IPS-18a (cell line): ENCODE results near the gene C1orf94.

ENCODE experiments used
- H3K27ac ChIP-seq: one replicate; pipeline ENCODE4 v1.5.1; 2013; ENCODE audit warnings: low read length
- H3K27me3 ChIP-seq: one replicate; pipeline ENCODE4 v1.6.1; 2013; ENCODE audit warnings: mild to moderate bottlenecking, low read length; ENCODE audit not compliant: control insufficient read depth, insufficient read depth
- H3K36me3 ChIP-seq: one replicate; pipeline ENCODE4 v1.6.1; 2013; ENCODE audit warnings: low read depth, low read length; ENCODE audit not compliant: control insufficient read depth
- H3K4me1 ChIP-seq: one replicate; pipeline ENCODE4 v1.6.1; 2013; ENCODE audit warnings: low read depth, low read length; ENCODE audit not compliant: control insufficient read depth
- H3K4me3 ChIP-seq: one replicate; pipeline ENCODE4 v1.5.1; 2013; ENCODE audit warnings: low read length
- H3K9ac ChIP-seq: one replicate; pipeline ENCODE4 v1.6.1; 2013; ENCODE audit warnings: mild to moderate bottlenecking, low read length, moderate library complexity
- H3K9me3 ChIP-seq: one replicate; pipeline ENCODE4 v1.6.1; 2013; ENCODE audit warnings: low read depth, low read length; ENCODE audit not compliant: control insufficient read depth

The C1orf94 gene

GRCh38 chr1:34144766-34145165, 31.9 kb upstream of the C1orf94 start:
- H3K9ac ChIP-seq, result no peak overlapping the region
- no peak overlapping the region for H3K4me3 ChIP-seq
- no peaks in the 10 kb centered on the region for H3K9me3 ChIP-seq
- peaks cover 4% of the 10 kb centered on the region for H3K36me3 ChIP-seq
- no peak overlapping the region for H3K27ac ChIP-seq
- H3K4me1 ChIP-seq, result peaks cover 25% of the 10 kb centered on the region
- H3K27me3 ChIP-seq, result no peaks in the 10 kb centered on the region

DNA sequence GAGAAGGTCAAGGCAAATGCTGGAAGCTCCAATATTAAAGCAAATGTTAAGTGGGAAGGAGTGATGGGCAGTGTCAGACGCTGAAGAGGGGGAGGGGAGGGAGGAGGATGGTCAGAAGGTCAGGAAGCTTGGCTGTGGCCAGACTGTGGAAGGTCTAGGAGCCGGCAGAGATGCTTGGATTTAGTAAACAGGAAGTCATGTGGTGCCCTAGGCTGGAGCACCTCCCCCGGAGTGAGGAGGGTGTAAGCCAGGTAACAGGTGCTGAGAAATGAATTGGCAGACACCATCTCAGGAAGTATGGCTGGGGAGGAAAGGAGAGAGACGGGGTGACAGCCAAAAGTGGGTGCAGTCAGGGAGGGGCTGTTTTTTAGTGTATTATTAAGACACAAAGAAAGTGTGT, 29.4 kb upstream of the C1orf94 start:
- Histone ChIP-seq H3K9ac (no peak overlapping the region), H3K4me1 (peaks cover 18% of the 10 kb centered on the region), H3K4me3 (no peak overlapping the region), H3K27ac (no peak overlapping the region), H3K36me3 (peaks cover 4% of the 10 kb centered on the region), H3K9me3 (no peaks in the 10 kb centered on the region), H3K27me3 (no peaks in the 10 kb centered on the region)

- Histone ChIP-seq H3K27ac (no peak overlapping the region), H3K27me3 (no peaks in the 10 kb centered on the region)
Observed at GRCh38 chr1:34149501-34149900, 27.2 kb upstream of the C1orf94 start.

GRCh38 chr1:34153246-34153645, 23.5 kb upstream of the C1orf94 start:
- Histone ChIP-seq H3K4me3 (no peak overlapping the region), H3K27ac (no peak overlapping the region), H3K36me3 (no peaks in the 10 kb centered on the region), H3K9ac (no peak overlapping the region), H3K4me1 (peaks cover 12% of the 10 kb centered on the region), H3K27me3 (no peaks in the 10 kb centered on the region), H3K9me3 (no peaks in the 10 kb centered on the region)

More at GRCh38 chr1:34149501-34149900, 27.2 kb upstream of the C1orf94 start:
- H3K9me3 ChIP-seq, result no peaks in the 10 kb centered on the region
- peak overlapping the region; percentile 16 for H3K4me3 ChIP-seq
- H3K4me1 ChIP-seq, result peaks cover 18% of the 10 kb centered on the region
- no peak overlapping the region for H3K9ac ChIP-seq
- no peaks in the 10 kb centered on the region for H3K36me3 ChIP-seq

DNA sequence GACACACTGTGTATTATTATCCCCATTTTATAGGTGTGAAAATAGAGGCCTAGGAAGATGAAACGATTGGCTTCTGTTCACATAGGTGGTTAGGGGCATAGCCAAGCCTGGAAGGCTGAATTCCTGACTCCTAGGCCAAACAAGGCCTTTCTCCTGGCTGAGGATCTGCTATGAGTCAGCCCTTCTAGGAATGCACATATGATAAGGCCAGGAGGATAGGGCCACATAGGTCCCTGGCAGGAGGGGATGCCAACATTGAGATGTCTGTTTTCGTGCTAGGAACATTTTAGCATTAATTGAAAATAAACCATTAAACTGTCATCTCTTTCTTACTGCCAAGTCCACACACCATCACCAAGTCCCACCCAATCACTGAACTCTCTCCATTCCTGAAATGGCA, 20.8 kb upstream of the C1orf94 start:
- Histone ChIP-seq H3K27ac (no peak overlapping the region), H3K4me3 (no peak overlapping the region), H3K9me3 (no peaks in the 10 kb centered on the region), H3K4me1 (no peaks in the 10 kb centered on the region), H3K36me3 (peaks cover 5% of the 10 kb centered on the region), H3K9ac (no peak overlapping the region), H3K27me3 (no peaks in the 10 kb centered on the region)

DNA sequence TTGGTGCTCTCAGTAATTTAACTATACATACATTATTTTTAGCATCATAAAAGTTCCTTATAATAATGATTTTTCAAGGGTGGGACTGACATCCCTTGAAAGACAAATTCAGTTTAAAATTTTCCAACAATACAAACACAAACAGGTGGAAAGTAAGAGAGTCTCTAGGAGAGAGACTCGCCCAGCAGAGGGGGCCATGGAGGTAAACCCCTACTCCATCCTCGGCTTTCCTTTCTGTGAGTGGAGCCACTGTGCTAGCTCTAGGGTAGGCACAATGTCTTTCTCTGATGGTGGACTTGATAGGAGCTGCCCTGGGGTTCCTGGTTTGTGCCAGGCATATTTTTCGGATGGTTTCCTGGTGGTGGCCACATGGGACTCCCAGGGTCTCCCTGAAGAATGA, 20.0 kb upstream of the C1orf94 start:
- Histone ChIP-seq H3K4me3 (no peak overlapping the region), H3K9me3 (no peaks in the 10 kb centered on the region), H3K9ac (no peak overlapping the region), H3K36me3 (peaks cover 5% of the 10 kb centered on the region), H3K4me1 (no peaks in the 10 kb centered on the region), H3K27me3 (no peaks in the 10 kb centered on the region), H3K27ac (no peak overlapping the region)

- peaks cover 6% of the 10 kb centered on the region for H3K27me3 ChIP-seq
- H3K36me3 ChIP-seq, result peaks cover 5% of the 10 kb centered on the region
- H3K9me3 ChIP-seq, result no peaks in the 10 kb centered on the region
- H3K9ac ChIP-seq, result peak overlapping the region; percentile 65
- peak overlapping the region; percentile 88 for H3K4me3 ChIP-seq
- no peak overlapping the region for H3K27ac ChIP-seq
- H3K4me1 ChIP-seq, result peaks cover 19% of the 10 kb centered on the region
Observed at GRCh38 chr1:34162852-34163766, 13.6 kb upstream of the C1orf94 start.

DNA sequence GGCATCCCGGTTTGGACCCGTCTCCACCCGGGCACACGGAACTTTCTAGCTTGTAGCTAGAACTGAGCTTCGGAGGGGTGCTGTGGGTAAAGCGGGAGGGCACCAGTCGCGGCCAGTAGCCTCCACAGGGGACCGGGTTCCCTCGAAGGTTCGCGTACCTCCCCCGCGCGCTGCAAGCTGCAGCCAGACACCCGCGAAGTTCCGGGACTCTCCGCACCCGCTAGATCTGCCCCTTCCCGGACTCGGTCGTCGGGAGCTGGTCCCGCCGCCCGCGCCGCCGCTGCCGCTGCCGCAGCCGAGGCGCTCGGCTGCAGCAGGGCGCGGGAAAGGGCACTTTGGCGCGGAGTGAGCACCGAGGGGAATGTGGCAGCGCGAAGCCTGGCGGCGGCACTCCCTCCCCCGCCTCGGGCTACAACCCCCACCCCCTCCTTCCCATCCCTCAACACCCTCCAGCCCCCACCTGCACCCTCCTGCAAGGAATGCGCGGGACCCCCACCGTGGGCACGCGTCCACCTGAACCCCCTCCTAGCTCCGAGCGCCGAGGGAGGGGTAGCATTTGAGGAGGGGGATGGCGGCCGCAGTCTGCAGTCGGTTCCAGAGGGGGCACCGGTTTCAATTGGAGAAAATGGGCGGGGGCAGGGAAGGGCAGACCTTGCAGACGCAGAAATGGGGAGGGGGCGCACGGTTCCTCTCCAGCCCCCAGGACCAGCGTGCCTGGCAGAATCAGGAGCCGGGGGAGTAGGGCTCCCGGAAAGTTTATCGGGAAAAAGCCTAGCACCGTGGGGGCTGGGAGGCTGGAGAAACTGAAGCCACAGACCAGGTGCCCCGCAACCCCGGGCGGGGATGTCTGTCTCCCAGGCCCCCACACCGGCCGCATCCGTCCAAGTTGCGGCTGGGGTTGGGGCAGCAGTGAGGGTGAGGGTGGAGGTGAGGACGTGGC, 12.6 kb upstream of the C1orf94 start:
- peak overlapping the region; percentile 88 for H3K4me3 ChIP-seq
- peaks cover 5% of the 10 kb centered on the region for H3K36me3 ChIP-seq
- no peaks in the 10 kb centered on the region for H3K9me3 ChIP-seq
- peak overlapping the region; percentile 90 for H3K9ac ChIP-seq
- H3K27ac ChIP-seq, result no peak overlapping the region
- peaks cover 6% of the 10 kb centered on the region for H3K27me3 ChIP-seq
- H3K4me1 ChIP-seq, result peaks cover 19% of the 10 kb centered on the region

DNA sequence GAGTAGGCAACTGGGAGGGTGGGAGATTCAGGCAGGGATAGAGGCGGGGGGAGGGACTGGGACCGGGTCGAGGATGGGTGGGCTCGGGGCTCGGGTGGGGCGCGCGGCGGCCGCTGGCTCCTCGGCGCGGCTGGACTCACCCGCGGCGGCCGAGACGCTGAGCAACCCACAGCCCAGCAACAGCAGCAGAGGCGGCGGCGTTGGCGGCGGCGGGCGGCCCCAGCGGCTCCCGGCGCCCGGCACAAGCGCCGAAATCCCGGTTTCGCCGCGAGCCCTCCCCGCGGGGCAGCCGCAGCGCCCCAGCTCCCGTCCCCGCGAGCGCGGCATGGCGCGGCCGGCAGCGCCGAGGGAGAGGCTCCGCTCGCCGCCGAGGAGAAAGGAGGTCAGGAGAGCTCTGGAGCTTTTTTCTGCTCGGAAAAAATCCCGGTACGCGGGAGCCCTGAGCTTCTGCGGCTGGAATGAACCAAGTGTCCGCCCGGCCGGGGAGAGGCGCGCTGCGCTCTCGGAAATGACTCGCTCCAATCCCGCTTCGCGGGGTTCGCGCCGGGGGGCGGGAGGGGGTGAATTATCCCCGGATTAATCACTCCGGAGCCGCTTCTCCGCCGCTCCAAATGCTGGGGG, 11.8 kb upstream of the C1orf94 start, which contains the start of gene CSMD2:
TSS of gene CSMD2 (minus strand) at position 460 of the 621 bp plus-strand sequence. CDS start at position 327, 133 bp downstream.
- Histone ChIP-seq H3K27me3 (peaks cover 6% of the 10 kb centered on the region), H3K4me1 (peaks cover 19% of the 10 kb centered on the region), H3K27ac (no peak within 1 kb of the TSS), H3K9ac (peak within 1 kb of the TSS; percentile 90), H3K4me3 (peak within 1 kb of the TSS; percentile 88), H3K36me3 (peaks cover under 1% of the 10 kb centered on the region), H3K9me3 (no peaks in the 10 kb centered on the region)

DNA sequence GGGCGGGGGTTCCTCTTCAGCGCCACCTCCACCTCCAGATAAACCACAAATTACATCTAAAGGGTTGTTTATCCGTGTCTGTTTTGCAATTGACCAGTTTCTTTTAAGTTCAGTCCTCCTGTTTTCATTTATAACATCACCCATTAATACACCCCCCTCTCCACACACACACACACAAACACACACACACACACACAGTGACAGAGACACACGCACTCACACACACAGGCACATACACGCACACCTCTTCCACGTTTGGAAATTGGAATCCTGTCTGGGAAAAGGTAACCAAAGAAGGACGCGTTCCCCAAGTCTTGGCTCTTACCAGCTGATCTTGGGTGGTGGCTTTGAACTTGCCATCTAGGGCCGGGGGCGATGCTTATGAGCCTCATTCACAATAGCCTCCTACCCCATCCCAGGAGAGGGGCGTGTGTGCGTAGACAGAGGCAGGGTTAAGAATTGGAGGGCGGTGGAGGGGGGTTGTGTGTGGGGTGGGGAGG, 11.2 kb upstream of the C1orf94 start:
- Histone ChIP-seq H3K4me3 (peak overlapping the region; percentile 88), H3K27ac (no peak overlapping the region), H3K9me3 (no peaks in the 10 kb centered on the region), H3K4me1 (peaks cover 19% of the 10 kb centered on the region), H3K27me3 (peaks cover 6% of the 10 kb centered on the region), H3K9ac (peak overlapping the region; percentile 90), H3K36me3 (no peaks in the 10 kb centered on the region)

DNA sequence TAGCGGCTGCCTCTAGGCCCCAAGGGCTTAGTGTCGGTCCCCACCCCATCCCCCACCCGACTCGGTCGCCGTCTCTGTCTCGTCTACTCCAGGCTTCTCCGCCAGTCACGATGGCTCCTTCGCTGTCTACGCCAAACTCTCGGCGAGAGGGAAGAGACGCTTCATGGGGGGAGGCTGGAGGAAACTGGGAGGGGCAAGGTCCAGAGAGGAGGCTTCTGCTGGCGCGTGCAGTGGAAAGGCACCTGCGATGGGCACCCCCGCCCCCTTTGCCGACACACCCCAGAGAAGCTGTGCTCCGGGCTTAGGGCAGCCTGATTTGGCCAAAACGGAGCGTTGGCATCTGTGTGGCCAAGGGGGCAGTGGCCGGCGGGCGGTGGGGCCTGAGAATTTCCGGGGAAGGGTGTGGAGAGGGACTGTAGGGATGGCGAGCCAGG, 10.5 kb upstream of the C1orf94 start:
- Histone ChIP-seq H3K9ac (peak overlapping the region; percentile 90), H3K4me1 (peaks cover 19% of the 10 kb centered on the region), H3K9me3 (no peaks in the 10 kb centered on the region), H3K27ac (no peak overlapping the region), H3K36me3 (no peaks in the 10 kb centered on the region), H3K27me3 (peaks cover 6% of the 10 kb centered on the region), H3K4me3 (peak overlapping the region; percentile 88)
